ENCODE data around the gene PLPP7.
"Not testable (repeated sequence)": the region's sequence is repeated elsewhere in the genome, so short reads cannot be mapped to it uniquely, and the experiment has no call there.

PLPP7 gene

DNA sequence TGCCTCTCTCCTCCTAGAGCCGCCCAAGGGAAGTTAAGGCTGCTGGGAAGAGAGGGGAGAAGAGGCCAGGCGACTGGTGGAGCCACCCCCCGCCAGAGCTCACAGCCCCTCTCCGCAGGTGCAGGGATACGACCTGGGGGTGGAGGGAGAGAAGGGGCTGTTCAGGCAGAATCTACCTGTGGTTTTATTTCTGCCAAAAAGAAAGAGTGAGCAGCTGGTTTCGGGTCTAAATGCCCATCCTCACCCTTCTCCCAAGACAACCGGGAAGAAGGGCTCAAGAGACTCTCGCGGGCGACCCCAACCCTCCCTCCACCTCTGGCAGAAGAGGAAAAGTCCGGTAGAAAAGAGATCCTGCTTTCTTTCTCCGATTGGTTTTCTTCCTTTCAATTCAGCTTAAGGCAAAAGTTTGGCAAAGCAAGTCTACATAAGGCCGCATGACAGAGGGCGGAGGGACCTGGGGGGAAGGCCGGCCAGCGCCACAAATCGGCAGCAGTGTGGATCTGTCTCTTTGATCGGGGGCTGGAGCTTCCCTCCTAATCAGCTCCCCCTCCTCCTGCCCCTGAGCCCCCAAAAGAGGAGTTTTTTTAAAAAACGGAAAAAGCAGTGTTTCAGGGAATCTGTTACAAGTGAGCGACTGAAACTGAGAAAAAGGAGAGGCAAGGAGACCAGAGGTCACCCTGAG is 29.5 kb upstream of the PLPP7 start:
- TF ChIP-seq, protein P1, sequence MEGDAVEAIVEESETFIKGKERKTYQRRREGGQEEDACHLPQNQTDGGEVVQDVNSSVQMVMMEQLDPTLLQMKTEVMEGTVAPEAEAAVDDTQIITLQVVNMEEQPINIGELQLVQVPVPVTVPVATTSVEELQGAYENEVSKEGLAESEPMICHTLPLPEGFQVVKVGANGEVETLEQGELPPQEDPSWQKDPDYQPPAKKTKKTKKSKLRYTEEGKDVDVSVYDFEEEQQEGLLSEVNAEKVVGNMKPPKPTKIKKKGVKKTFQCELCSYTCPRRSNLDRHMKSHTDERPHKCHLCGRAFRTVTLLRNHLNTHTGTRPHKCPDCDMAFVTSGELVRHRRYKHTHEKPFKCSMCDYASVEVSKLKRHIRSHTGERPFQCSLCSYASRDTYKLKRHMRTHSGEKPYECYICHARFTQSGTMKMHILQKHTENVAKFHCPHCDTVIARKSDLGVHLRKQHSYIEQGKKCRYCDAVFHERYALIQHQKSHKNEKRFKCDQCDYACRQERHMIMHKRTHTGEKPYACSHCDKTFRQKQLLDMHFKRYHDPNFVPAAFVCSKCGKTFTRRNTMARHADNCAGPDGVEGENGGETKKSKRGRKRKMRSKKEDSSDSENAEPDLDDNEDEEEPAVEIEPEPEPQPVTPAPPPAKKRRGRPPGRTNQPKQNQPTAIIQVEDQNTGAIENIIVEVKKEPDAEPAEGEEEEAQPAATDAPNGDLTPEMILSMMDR (IDR thresholded peaks at IDR 0.05; ENCODE audit: control extremely low read depth, extremely low read depth, low read depth, missing control alignments) = no peak
- ChIA-PET POLR2A (no interaction called here), CTCF (interaction anchor here (1.1 to 2.4 kb wide), 4 partner anchors 12 to 19 kb away, joined by 3 to 9 read pairs (median 4); no protein-coding TSS in a partner anchor)
- DNase-seq (ENCODE audit: extremely low spot score) = no peak

DNA sequence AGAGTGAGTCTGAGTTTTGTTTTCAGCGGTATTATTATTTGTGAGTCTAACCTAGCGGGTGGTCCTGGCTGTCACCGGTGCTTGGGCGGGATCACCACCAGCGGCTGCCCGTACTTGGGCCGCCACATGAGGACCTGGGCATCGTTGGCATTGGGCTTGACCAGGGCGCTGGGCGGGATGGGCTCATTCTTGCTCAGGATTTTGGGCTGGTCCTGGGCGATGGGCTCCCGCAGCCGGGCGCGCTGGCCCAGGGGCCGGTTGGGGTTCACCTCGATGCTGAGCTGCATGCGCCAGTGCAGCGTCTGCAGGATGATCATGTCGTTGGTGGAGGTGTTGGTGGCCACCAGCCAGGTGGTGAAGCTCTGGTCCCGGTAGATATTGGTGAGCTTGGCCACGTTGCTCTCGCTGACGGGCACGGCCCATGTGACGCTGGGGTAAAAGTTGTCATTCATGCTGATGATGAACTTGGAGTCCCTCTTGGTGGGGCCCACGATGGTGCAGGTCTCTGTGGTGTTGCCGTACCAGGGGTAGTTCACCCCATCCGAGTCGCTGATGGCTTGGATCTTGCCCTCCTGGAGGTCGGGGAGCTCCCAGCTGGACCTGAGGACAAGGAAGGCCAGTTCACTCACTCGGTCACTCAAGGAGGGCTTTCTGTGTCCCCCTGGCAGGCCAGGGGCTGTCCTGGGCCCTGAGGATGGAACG is 28.6 kb upstream of the PLPP7 start:
- no peak for DNase-seq (ENCODE audit: extremely low spot score)
- TF ChIP-seq, protein P1 (IDR thresholded peaks at IDR 0.05; ENCODE audit: control extremely low read depth, extremely low read depth, low read depth, missing control alignments) = no peak
- POLR2A ChIA-PET = no interaction called here
- CTCF ChIA-PET = interaction anchor here (1.7 to 2.4 kb wide), 2 partner anchors 12 to 13 kb away, joined by 4 to 9 read pairs; no protein-coding TSS in a partner anchor

DNA sequence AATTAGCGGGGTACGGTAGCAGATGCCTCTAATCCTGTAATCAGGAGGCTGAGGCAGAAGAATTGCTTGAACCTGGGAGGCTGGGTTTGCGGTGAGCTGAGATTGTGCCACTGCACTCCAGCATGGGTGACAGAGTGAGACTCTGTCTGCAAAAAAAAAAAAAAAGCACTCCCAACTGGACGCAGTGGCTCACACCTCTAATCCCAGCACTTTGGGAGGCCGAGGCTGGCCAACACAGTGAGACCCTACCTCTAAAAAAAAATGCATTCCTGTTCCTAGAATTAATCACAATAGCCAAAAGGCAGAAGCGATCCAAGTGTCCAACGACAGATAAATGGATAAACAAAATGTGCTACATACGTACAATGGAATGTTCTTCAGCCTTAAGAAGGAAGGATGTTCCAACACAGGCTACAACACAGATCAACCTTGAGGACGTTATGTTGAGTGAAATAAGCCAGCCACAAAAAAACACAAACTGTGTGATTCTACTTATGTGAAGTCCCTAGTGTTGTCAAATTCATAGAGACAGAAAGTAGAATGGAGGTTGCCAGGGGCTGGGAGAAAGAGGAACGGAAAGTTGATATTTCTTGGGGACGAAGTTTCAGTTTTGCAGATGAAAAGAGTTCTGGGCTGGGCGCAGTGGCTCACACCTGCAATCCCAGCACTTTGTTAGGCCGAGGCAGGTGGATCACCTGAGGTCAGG is 27.0 kb upstream of the PLPP7 start:
- TF ChIP-seq, protein P1 (IDR thresholded peaks at IDR 0.05; ENCODE audit: control extremely low read depth, extremely low read depth, low read depth, missing control alignments) = no peak
- no peak for DNase-seq (ENCODE audit: extremely low spot score)
- ChIA-PET CTCF (no interaction called here), POLR2A (no interaction called here)

DNA sequence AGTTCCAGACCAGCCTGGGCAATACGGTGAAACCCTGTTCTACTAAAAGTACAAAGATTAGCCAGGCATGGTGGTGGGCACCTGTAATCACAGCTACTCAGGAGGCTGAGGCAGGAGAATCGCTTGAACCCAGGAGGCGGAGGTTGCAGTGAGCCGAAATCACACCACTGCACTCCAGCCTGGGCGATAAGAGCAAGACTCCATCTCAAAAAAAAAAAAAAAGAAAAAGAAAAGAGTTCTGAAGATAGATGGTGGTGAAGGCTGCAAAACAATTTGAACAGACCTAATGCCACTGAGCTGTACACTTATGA is 26.5 kb upstream of the PLPP7 start:
- CTCF ChIA-PET = interaction anchor here (0.9 to 1.4 kb wide), 2 partner anchors 9 to 12 kb away, joined by 3 to 4 read pairs; no protein-coding TSS in a partner anchor
- DNase-seq (ENCODE audit: extremely low spot score); POLR2A ChIA-PET: not testable (repeated sequence)

DNA sequence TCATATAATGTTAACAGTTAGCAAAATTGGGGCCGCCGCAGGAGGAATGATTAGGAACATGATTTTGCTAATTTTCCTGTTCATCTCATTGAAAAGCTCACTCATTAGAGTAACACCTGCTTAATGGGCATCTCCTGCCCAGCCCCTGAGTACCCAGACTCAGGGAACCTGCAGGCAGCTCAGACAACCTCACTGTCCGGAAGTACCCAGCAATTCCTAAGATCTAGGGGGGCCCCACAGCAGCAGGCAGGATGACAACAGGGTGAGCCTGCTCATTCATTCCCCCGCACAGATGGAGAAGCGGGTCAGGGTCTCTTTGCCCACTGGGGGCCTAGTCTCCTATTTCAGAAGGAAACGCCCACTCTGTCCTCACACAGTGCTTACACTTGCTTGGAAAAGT is 25.8 kb upstream of the PLPP7 start:
- POLR2A ChIA-PET = no interaction called here
- no peak for DNase-seq (ENCODE audit: extremely low spot score)
- CTCF ChIA-PET = interaction anchor here (0.9 to 1.4 kb wide), 2 partner anchors 10 to 11 kb away, joined by 3 to 4 read pairs; no protein-coding TSS in a partner anchor
- TF ChIP-seq, protein P1 (IDR thresholded peaks at IDR 0.05; ENCODE audit: control extremely low read depth, extremely low read depth, low read depth, missing control alignments) = no peak

DNA sequence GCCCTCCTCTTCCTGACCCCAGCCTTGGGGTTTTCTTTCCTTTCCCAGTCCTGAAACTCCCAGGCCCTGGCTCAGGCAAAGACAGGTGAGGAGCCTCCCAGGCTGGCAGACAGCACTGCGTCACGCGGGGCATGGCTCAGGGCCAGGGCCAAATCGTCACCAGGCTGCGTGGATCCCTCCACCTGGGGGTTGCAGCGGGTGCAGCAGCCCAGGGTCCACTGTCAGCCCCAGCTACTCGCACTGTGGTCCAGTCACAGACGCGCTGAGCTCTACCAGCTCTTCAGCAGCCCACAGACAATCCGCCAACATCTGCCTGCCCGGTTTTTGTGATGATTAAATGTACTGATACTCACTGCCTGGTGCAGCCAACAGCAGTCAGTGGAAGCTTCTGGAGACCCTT is 25.3 kb upstream of the PLPP7 start:
- TF ChIP-seq, protein P1 (IDR thresholded peaks at IDR 0.05; ENCODE audit: control extremely low read depth, extremely low read depth, low read depth, missing control alignments) = no peak
- DNase-seq (ENCODE audit: extremely low spot score) = no peak
- POLR2A ChIA-PET = no interaction called here
- CTCF ChIA-PET = interaction anchor here (1.4 kb wide), 1 partner anchor 10 kb away, joined by 4 read pairs; no protein-coding TSS in a partner anchor

All from GM10248 (cell line).